ENCODE data around the gene CCDC27.

DNA sequence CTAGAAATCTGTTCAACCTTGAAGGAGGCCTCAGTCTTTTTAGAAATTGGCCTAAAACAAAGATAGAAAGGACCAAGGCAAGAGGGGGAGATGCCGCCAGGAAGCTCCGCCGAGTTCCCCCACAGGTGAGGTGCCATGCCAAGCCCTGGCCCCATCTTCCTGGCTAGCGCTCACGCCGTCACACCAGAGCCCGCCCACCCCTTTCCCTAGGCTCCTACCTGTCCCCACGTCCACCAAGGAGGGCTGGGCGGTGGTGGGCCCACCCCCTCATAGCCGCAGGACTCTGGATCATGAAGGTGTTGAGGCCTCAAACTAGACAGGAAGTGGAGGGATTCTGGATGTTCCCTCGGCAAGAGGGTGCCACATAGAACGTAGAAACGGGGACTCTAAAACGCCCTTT lies 15.5 kb upstream of the CCDC27 start:
- TF ChIP-seq FOXO1 (CRISPR knock-in tag; IDR thresholded peaks at IDR 0.05) (no peak), YY1 (IDR thresholded peaks at IDR 0.05; ENCODE audit: insufficient read depth, insufficient replicate concordance, low read depth, low read length) (no peak), ZNF629 (CRISPR knock-in tag; conservative IDR thresholded peaks at IDR 0.05) (no peak), TMF1 (CRISPR knock-in tag; IDR thresholded peaks at IDR 0.05; ENCODE audit: low read depth) (no peak), RFX5 (IDR thresholded peaks at IDR 0.05; ENCODE audit: low read depth, low read length) (no peak), MTA3 (CRISPR knock-in tag; IDR thresholded peaks at IDR 0.05) (no peak)
- TF ChIP-seq, protein P1, sequence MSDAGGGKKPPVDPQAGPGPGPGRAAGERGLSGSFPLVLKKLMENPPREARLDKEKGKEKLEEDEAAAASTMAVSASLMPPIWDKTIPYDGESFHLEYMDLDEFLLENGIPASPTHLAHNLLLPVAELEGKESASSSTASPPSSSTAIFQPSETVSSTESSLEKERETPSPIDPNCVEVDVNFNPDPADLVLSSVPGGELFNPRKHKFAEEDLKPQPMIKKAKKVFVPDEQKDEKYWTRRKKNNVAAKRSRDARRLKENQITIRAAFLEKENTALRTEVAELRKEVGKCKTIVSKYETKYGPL (CRISPR knock-in tag; IDR thresholded peaks at IDR 0.05): no peak
- TF ChIP-seq, protein P2, sequence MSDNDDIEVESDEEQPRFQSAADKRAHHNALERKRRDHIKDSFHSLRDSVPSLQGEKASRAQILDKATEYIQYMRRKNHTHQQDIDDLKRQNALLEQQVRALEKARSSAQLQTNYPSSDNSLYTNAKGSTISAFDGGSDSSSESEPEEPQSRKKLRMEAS (IDR thresholded peaks at IDR 0.05): no peak
